GM18867 (cell line): ENCODE results near the gene RGS3.

Experiments
- ATAC-seq: cut with Tn5 transposase; IDR thresholded peaks from one replicate; pipeline ENCODE4 v1.9.1; 2021; ENCODE audit warnings: mild to moderate bottlenecking, moderate library complexity; ENCODE audit not compliant: unreplicated experiment

The RGS3 gene

GRCh38 chr9:113464286-113464660, 746 bp downstream of the RGS3 start:
- no peak for ATAC-seq

- ATAC-seq = no peak
Measured at GRCh38 chr9:113465599-113466140, 2.1 kb downstream of the RGS3 start.

- no peak for ATAC-seq
Measured at GRCh38 chr9:113467183-113467582, 3.7 kb downstream of the RGS3 start.

GRCh38 chr9:113468716-113469448, 5.4 kb downstream of the RGS3 start:
- no peak for ATAC-seq

GRCh38 chr9:113471143-113471542, 7.6 kb downstream of the RGS3 start:
- ATAC-seq = no peak

GRCh38 chr9:113471566-113471965, 8.0 kb downstream of the RGS3 start:
- ATAC-seq = no peak

GRCh38 chr9:113472199-113472598, 8.7 kb downstream of the RGS3 start:
- ATAC-seq = no peak

- no peak for ATAC-seq
Measured at GRCh38 chr9:113474360-113475028, 11.0 kb downstream of the RGS3 start.

- ATAC-seq = no peak
Measured at GRCh38 chr9:113475031-113475430, 11.5 kb downstream of the RGS3 start.

- no peak for ATAC-seq
Measured at GRCh38 chr9:113475992-113476391, 12.5 kb downstream of the RGS3 start.

GRCh38 chr9:113476511-113476916, 13.0 kb downstream of the RGS3 start:
- no peak for ATAC-seq

- no peak for ATAC-seq
Measured at GRCh38 chr9:113477058-113477457, 13.5 kb downstream of the RGS3 start.

GRCh38 chr9:113477661-113478060, 14.1 kb downstream of the RGS3 start:
- no peak for ATAC-seq

- no peak for ATAC-seq
Measured at GRCh38 chr9:113479174-113479621, 15.7 kb downstream of the RGS3 start.

GRCh38 chr9:113480612-113481011, 17.1 kb downstream of the RGS3 start:
- ATAC-seq = no peak

- no peak for ATAC-seq
Measured at GRCh38 chr9:113481176-113481787, 17.8 kb downstream of the RGS3 start.

GRCh38 chr9:113482341-113482740, 18.8 kb downstream of the RGS3 start:
- ATAC-seq = no peak

- no peak for ATAC-seq
Measured at GRCh38 chr9:113482991-113483675, 19.6 kb downstream of the RGS3 start.

- ATAC-seq = no peak
Measured at GRCh38 chr9:113483676-113484257, 20.2 kb downstream of the RGS3 start.

GRCh38 chr9:113484258-113484730, 20.8 kb downstream of the RGS3 start:
- no peak for ATAC-seq

- no peak for ATAC-seq
Measured at GRCh38 chr9:113485761-113486115, 22.2 kb downstream of the RGS3 start.
